Measurements from ENCODE around the gene SYVN1.
A peak's percentile ranks its signal among the peaks of the same experiment; 100 is the strongest.
"Not testable (repeated sequence)": the region's sequence is repeated elsewhere in the genome, so short reads cannot be mapped to it uniquely, and the experiment has no call there.

The SYVN1 gene

GRCh38 chr11:65181569-65182257, 47.4 kb upstream of the SYVN1 start, which contains the start of gene CAPN1:
CAPN1 (plus strand) TSS chr11:65181928; CDS start chr11:65182702, 774 bp downstream.
- Histone ChIP-seq H2AFZ (ENCODE audit: low read depth, low read length) (peak within 1 kb of the TSS; percentile 32), H3K9me3 (ENCODE audit: control insufficient read depth, low read length) (no peaks in the 10 kb centered on the region), H3K14ac (ENCODE audit: low read length in 2 of 2) (peak within 1 kb of the TSS; percentile 87 to 95), H3K23ac (ENCODE audit: low read length in 2 of 2) (peak within 1 kb of the TSS in 1 of 2 experiments; percentile 57), H2BK12ac (ENCODE audit: low read length in 2 of 2) (no peak within 1 kb of the TSS), H3K9ac (ENCODE audit: low read length) (peak within 1 kb of the TSS; percentile 92), H2BK15ac (ENCODE audit: low read depth, poor library complexity, severe bottlenecking) (peak within 1 kb of the TSS; percentile 97), H3K4ac (ENCODE audit: low read depth in 1 of 2, low read length in 2 of 2) (peak within 1 kb of the TSS; percentile 75 to 99), H2BK5ac (ENCODE audit: low read depth, low read length, poor library complexity, severe bottlenecking) (no peak within 1 kb of the TSS), H3K27ac (ENCODE audit: low read length, poor library complexity, severe bottlenecking) (peak within 1 kb of the TSS; percentile 47), H2AK5ac (ENCODE audit: low read length, severe bottlenecking) (peak within 1 kb of the TSS; percentile 7), H2BK120ac (ENCODE audit: low read depth, low read length) (peak within 1 kb of the TSS; percentile 92), H3K79me1 (replicated peaks; ENCODE audit: low read length, poor library complexity, severe bottlenecking) (peaks cover 28% of the 10 kb centered on the region), H4K8ac (ENCODE audit: low read length) (peak within 1 kb of the TSS; percentile 66), H3K27me3 (ENCODE audit: control insufficient read depth in 1 of 2, insufficient read depth in 1 of 2, low read length in 2 of 2) (no peaks in the 10 kb centered on the region), H4K91ac (ENCODE audit: low read length) (peak within 1 kb of the TSS; percentile 85), H3K4me2 (ENCODE audit: low read length, poor library complexity, severe bottlenecking) (peak within 1 kb of the TSS; percentile 70), H3K4me1 (ENCODE audit: control insufficient read depth, insufficient read depth, low read depth, low read length) (peaks cover 24% of the 10 kb centered on the region), H3K36me3 (ENCODE audit: control insufficient read depth in 1 of 2, insufficient read depth in 2 of 2, low read depth in 1 of 2, low read length in 2 of 2) (peaks cover 30 to 31% of the 10 kb centered on the region in 2 experiments), H3K18ac (ENCODE audit: low read depth in 1 of 2, low read length in 2 of 2) (peak within 1 kb of the TSS; percentile 90 to 95), H3K4me3 (ENCODE audit: insufficient read depth in 1 of 2, low read depth in 1 of 2, low read length in 2 of 2) (peak within 1 kb of the TSS; percentile 84 to 94)
- DNase-seq, result peak; percentile 89
- 0% methylated on average over 23 of the region's 43 CpGs for WGBS

GRCh38 chr11:65180877-65181568, 46.7 kb upstream of the SYVN1 start:
- peak overlapping the region; percentile 61 to 87 for H3K14ac ChIP-seq (ENCODE audit: low read length in 2 of 2)
- H3K18ac ChIP-seq (ENCODE audit: low read depth in 1 of 2, low read length in 2 of 2), result peak overlapping the region; percentile 88 to 95
- WGBS, result under 1% methylated on average over 40 of the region's 60 CpGs
- peak overlapping the region; percentile 97 for H2BK15ac ChIP-seq (ENCODE audit: low read depth, poor library complexity, severe bottlenecking)
- peak overlapping the region; percentile 29 for H4K8ac ChIP-seq (ENCODE audit: low read length)
- H3K4me3 ChIP-seq (ENCODE audit: insufficient read depth in 1 of 2, low read depth in 1 of 2, low read length in 2 of 2), result peak overlapping the region; percentile 84 to 90
- no peaks in the 10 kb centered on the region for H3K27me3 ChIP-seq (ENCODE audit: control insufficient read depth in 1 of 2, insufficient read depth in 1 of 2, low read length in 2 of 2)
- H2AK5ac ChIP-seq (ENCODE audit: low read length, severe bottlenecking), result no peak overlapping the region
- no peak overlapping the region for H2BK12ac ChIP-seq (ENCODE audit: low read length in 2 of 2)
- peaks cover 22% of the 10 kb centered on the region for H3K79me1 ChIP-seq (replicated peaks; ENCODE audit: low read length, poor library complexity, severe bottlenecking)
- H2BK5ac ChIP-seq (ENCODE audit: low read depth, low read length, poor library complexity, severe bottlenecking), result no peak overlapping the region
- H3K4ac ChIP-seq (ENCODE audit: low read depth in 1 of 2, low read length in 2 of 2), result peak overlapping the region; percentile 65 to 84
- H2AFZ ChIP-seq (ENCODE audit: low read depth, low read length), result peak overlapping the region; percentile 3
- H4K91ac ChIP-seq (ENCODE audit: low read length), result peak overlapping the region; percentile 59
- H2BK120ac ChIP-seq (ENCODE audit: low read depth, low read length), result peak overlapping the region; percentile 92
- peaks cover 24% of the 10 kb centered on the region for H3K4me1 ChIP-seq (ENCODE audit: control insufficient read depth, insufficient read depth, low read depth, low read length)
- peak overlapping the region; percentile 83 for H3K9ac ChIP-seq (ENCODE audit: low read length)
- peaks cover 23 to 24% of the 10 kb centered on the region in 2 experiments for H3K36me3 ChIP-seq (ENCODE audit: control insufficient read depth in 1 of 2, insufficient read depth in 2 of 2, low read depth in 1 of 2, low read length in 2 of 2)
- peak overlapping the region; percentile 69 for H3K4me2 ChIP-seq (ENCODE audit: low read length, poor library complexity, severe bottlenecking)
- H3K27ac ChIP-seq (ENCODE audit: low read length, poor library complexity, severe bottlenecking), result no peak overlapping the region
- no peaks in the 10 kb centered on the region for H3K9me3 ChIP-seq (ENCODE audit: control insufficient read depth, low read length)
- peak overlapping the region in 1 of 2 experiments; percentile 46 for H3K23ac ChIP-seq (ENCODE audit: low read length in 2 of 2)
- peak; percentile 81 for DNase-seq

GRCh38 chr11:65174571-65175010, 40.3 kb upstream of the SYVN1 start:
- not testable (repeated sequence) for H3K36me3 ChIP-seq (ENCODE audit: control insufficient read depth in 1 of 2, insufficient read depth in 2 of 2, low read depth in 1 of 2, low read length in 2 of 2); H2BK120ac ChIP-seq (ENCODE audit: low read depth, low read length); H2BK12ac ChIP-seq (ENCODE audit: low read length in 2 of 2); H3K79me1 ChIP-seq (replicated peaks; ENCODE audit: low read length, poor library complexity, severe bottlenecking); H2AK5ac ChIP-seq (ENCODE audit: low read length, severe bottlenecking); H4K8ac ChIP-seq (ENCODE audit: low read length); H3K4me3 ChIP-seq (ENCODE audit: insufficient read depth in 1 of 2, low read depth in 1 of 2, low read length in 2 of 2); H3K27me3 ChIP-seq (ENCODE audit: control insufficient read depth in 1 of 2, insufficient read depth in 1 of 2, low read length in 2 of 2); H2BK15ac ChIP-seq (ENCODE audit: low read depth, poor library complexity, severe bottlenecking); H2BK5ac ChIP-seq (ENCODE audit: low read depth, low read length, poor library complexity, severe bottlenecking); H3K23ac ChIP-seq (ENCODE audit: low read length in 2 of 2); H3K9me3 ChIP-seq (ENCODE audit: control insufficient read depth, low read length); H3K9ac ChIP-seq (ENCODE audit: low read length); H3K4ac ChIP-seq (ENCODE audit: low read depth in 1 of 2, low read length in 2 of 2); H3K27ac ChIP-seq (ENCODE audit: low read length, poor library complexity, severe bottlenecking); H3K4me1 ChIP-seq (ENCODE audit: control insufficient read depth, insufficient read depth, low read depth, low read length); H3K14ac ChIP-seq (ENCODE audit: low read length in 2 of 2); H3K4me2 ChIP-seq (ENCODE audit: low read length, poor library complexity, severe bottlenecking); H4K91ac ChIP-seq (ENCODE audit: low read length); H2AFZ ChIP-seq (ENCODE audit: low read depth, low read length)
- H3K18ac ChIP-seq (ENCODE audit: low read depth in 1 of 2, low read length in 2 of 2), result peak overlapping the region in 1 of 2 experiments; percentile 57
- 55% methylated on average over 2 of the region's 2 CpGs for WGBS
- peak; percentile 77 for DNase-seq

GRCh38 chr11:65172600-65172999, 38.3 kb upstream of the SYVN1 start:
- H2BK12ac ChIP-seq (ENCODE audit: low read length in 2 of 2), result no peak overlapping the region
- H3K27me3 ChIP-seq (ENCODE audit: control insufficient read depth in 1 of 2, insufficient read depth in 1 of 2, low read length in 2 of 2), result no peaks in the 10 kb centered on the region
- peak overlapping the region in 1 of 2 experiments; percentile 33 for H3K4ac ChIP-seq (ENCODE audit: low read depth in 1 of 2, low read length in 2 of 2)
- no peaks in the 10 kb centered on the region for H3K36me3 ChIP-seq (ENCODE audit: control insufficient read depth in 1 of 2, insufficient read depth in 2 of 2, low read depth in 1 of 2, low read length in 2 of 2)
- H3K4me3 ChIP-seq (ENCODE audit: insufficient read depth in 1 of 2, low read depth in 1 of 2, low read length in 2 of 2), result no peak overlapping the region
- peak overlapping the region; percentile 23 for H2BK15ac ChIP-seq (ENCODE audit: low read depth, poor library complexity, severe bottlenecking)
- H3K14ac ChIP-seq (ENCODE audit: low read length in 2 of 2), result no peak overlapping the region
- H2AFZ ChIP-seq (ENCODE audit: low read depth, low read length), result no peak overlapping the region
- no peak overlapping the region for H3K18ac ChIP-seq (ENCODE audit: low read depth in 1 of 2, low read length in 2 of 2)
- H3K4me2 ChIP-seq (ENCODE audit: low read length, poor library complexity, severe bottlenecking), result no peak overlapping the region
- DNase-seq, result no peak
- WGBS, result 91% methylated on average over 8 of the region's 10 CpGs
- H3K27ac ChIP-seq (ENCODE audit: low read length, poor library complexity, severe bottlenecking), result no peak overlapping the region
- peak overlapping the region; percentile 25 for H4K8ac ChIP-seq (ENCODE audit: low read length)
- H3K9me3 ChIP-seq (ENCODE audit: control insufficient read depth, low read length), result no peaks in the 10 kb centered on the region
- peak overlapping the region; percentile 36 for H4K91ac ChIP-seq (ENCODE audit: low read length)
- no peak overlapping the region for H2BK120ac ChIP-seq (ENCODE audit: low read depth, low read length)
- H3K79me1 ChIP-seq (replicated peaks; ENCODE audit: low read length, poor library complexity, severe bottlenecking), result peaks cover 1% of the 10 kb centered on the region
- H3K9ac ChIP-seq (ENCODE audit: low read length), result no peak overlapping the region
- no peak overlapping the region for H2AK5ac ChIP-seq (ENCODE audit: low read length, severe bottlenecking)
- H3K23ac ChIP-seq (ENCODE audit: low read length in 2 of 2), result no peak overlapping the region
- peaks cover 6% of the 10 kb centered on the region for H3K4me1 ChIP-seq (ENCODE audit: control insufficient read depth, insufficient read depth, low read depth, low read length)
- no peak overlapping the region for H2BK5ac ChIP-seq (ENCODE audit: low read depth, low read length, poor library complexity, severe bottlenecking)
